Activated T-cell treated with anti-CD3 and anti-CD28 coated beads, Interleukin-2, amount 50 U/mL, for 72 hours (primary cell): ENCODE results near the gene SMIM3. TPM values are rescaled to one million over a fixed set of nuclear protein-coding genes. Genes with fewer than 3 reads are reported as not detected.
"Not testable (repeated sequence)": the region's sequence is repeated elsewhere in the genome, so short reads cannot be mapped to it uniquely, and the experiment has no call there.

Source experiments
- ATAC-seq, 2 donors: fragments of 150-1000 bp; cut with Tn5 transposase; replicated peaks in 1 of 2; 2 replicates each; pipeline ENCODE4 v1.10.0; 2021; ENCODE audit warnings: moderate library complexity in 2 of 2, mild to moderate bottlenecking in 1 of 2
- DNase-seq, 2 donors: peaks; one replicate each; pipeline ENCODE4 v3.0.0; 2021 to 2022; ENCODE audit warnings: mixed read lengths in 1 of 2
- H3K27ac Mint-ChIP-seq: one replicate; pipeline ENCODE4 v1.8.0; 2022; ENCODE audit warnings: mild to moderate bottlenecking, moderate library complexity, mixed read lengths
- H3K27me3 Mint-ChIP-seq: one replicate; pipeline ENCODE4 v1.8.0; 2022; ENCODE audit warnings: low read depth, mixed read lengths
- H3K36me3 Mint-ChIP-seq, 2 donors: one replicate each; pipeline ENCODE4 v1.8.0; 2022; ENCODE audit warnings: mixed read lengths in 2 of 2, mild to moderate bottlenecking in 1 of 2; ENCODE audit not compliant: insufficient read depth in 2 of 2
- H3K4me1 Mint-ChIP-seq: one replicate; pipeline ENCODE4 v1.8.0; 2022; ENCODE audit warnings: low read depth, mixed read lengths
- H3K4me3 Mint-ChIP-seq, 2 donors: one replicate each; pipeline ENCODE4 v1.8.0; 2022; ENCODE audit warnings: mild to moderate bottlenecking in 2 of 2, mixed read lengths in 2 of 2, moderate library complexity in 2 of 2
- H3K9me3 Mint-ChIP-seq, 2 donors: one replicate each; pipeline ENCODE4 v1.8.0; 2022; ENCODE audit warnings: mixed read lengths in 2 of 2
- total RNA-seq, 2 donors: library from RNA; stranded (reverse); gene quantifications; one replicate each; pipeline ENCODE4 v1.2.3, GENCODE V29; 2022

SMIM3 gene
- total RNA-seq, 2 donors from 2014 or later = 24.7 to 38.0 TPM

- Mint-ChIP-seq H3K36me3 (peaks cover 14 to 34% of the 10 kb centered on the region in 2 donors), H3K9me3 (peaks cover 3 to 4% of the 10 kb centered on the region in 2 donors), H3K27me3 (no peaks in the 10 kb centered on the region), H3K27ac (peak overlapping the region; percentile 98), H3K4me1 (peaks cover 68% of the 10 kb centered on the region), H3K4me3 (peak overlapping the region; percentile 61 to 87)
- DNase-seq (no peak), ATAC-seq (no peak)
Measured at GRCh38 chr5:150789450-150789849, 10.9 kb downstream of the SMIM3 start.

- peak overlapping the region; percentile 61 to 87 for H3K4me3 Mint-ChIP-seq
- H3K9me3 Mint-ChIP-seq = peaks cover 3 to 4% of the 10 kb centered on the region in 2 donors
- no peaks in the 10 kb centered on the region for H3K27me3 Mint-ChIP-seq
- peak overlapping the region; percentile 98 for H3K27ac Mint-ChIP-seq
- H3K36me3 Mint-ChIP-seq = peaks cover 14 to 31% of the 10 kb centered on the region in 2 donors
- ATAC-seq (peak; percentile 99), DNase-seq (peak; percentile 79 to 84)
- H3K4me1 Mint-ChIP-seq = peaks cover 61% of the 10 kb centered on the region
Measured at GRCh38 chr5:150789943-150790611, 11.5 kb downstream of the SMIM3 start.

GRCh38 chr5:150791536-150791935 lies 13.0 kb downstream of the SMIM3 start:
- peaks cover 7 to 19% of the 10 kb centered on the region in 2 donors for H3K36me3 Mint-ChIP-seq
- peak overlapping the region; percentile 84 for H3K27ac Mint-ChIP-seq
- H3K4me1 Mint-ChIP-seq = peaks cover 53% of the 10 kb centered on the region
- ATAC-seq (no peak), DNase-seq (no peak)
- H3K27me3 Mint-ChIP-seq = no peaks in the 10 kb centered on the region
- peak overlapping the region; percentile 48 to 74 for H3K4me3 Mint-ChIP-seq
- H3K9me3 Mint-ChIP-seq = no peaks in the 10 kb centered on the region

- Mint-ChIP-seq H3K4me1 (peaks cover 50% of the 10 kb centered on the region), H3K36me3 (peaks cover 11 to 13% of the 10 kb centered on the region in 2 donors)
- H3K9me3 Mint-ChIP-seq, H3K4me3 Mint-ChIP-seq, H3K27ac Mint-ChIP-seq, DNase-seq, H3K27me3 Mint-ChIP-seq, ATAC-seq: not testable (repeated sequence)
Measured at GRCh38 chr5:150793423-150793888, 14.9 kb downstream of the SMIM3 start.

GRCh38 chr5:150794927-150795326 lies 16.4 kb downstream of the SMIM3 start:
- no peak overlapping the region for H3K27ac Mint-ChIP-seq
- no peak overlapping the region for H3K4me3 Mint-ChIP-seq
- no peaks in the 10 kb centered on the region for H3K27me3 Mint-ChIP-seq
- DNase-seq (no peak), ATAC-seq (no peak)
- H3K36me3 Mint-ChIP-seq = peaks cover 11% of the 10 kb centered on the region in 2 donors
- H3K4me1 Mint-ChIP-seq = peaks cover 35% of the 10 kb centered on the region
- no peaks in the 10 kb centered on the region for H3K9me3 Mint-ChIP-seq

- ATAC-seq (peak; percentile 27 to 28), DNase-seq (no peak)
- Mint-ChIP-seq H3K27me3 (no peaks in the 10 kb centered on the region), H3K4me3 (no peak overlapping the region), H3K9me3 (no peaks in the 10 kb centered on the region), H3K27ac (no peak overlapping the region), H3K4me1 (peaks cover 14% of the 10 kb centered on the region), H3K36me3 (peaks cover 11% of the 10 kb centered on the region in 2 donors)
Measured at GRCh38 chr5:150797384-150797783, 18.8 kb downstream of the SMIM3 start.

GRCh38 chr5:150801117-150801927 lies 22.8 kb downstream of the SMIM3 start:
- no peak for DNase-seq

GRCh38 chr5:150804388-150804787 lies 25.8 kb downstream of the SMIM3 start:
- DNase-seq = no peak
- Mint-ChIP-seq H3K9me3 (peaks cover 3 to 5% of the 10 kb centered on the region in 2 donors), H3K4me1 (no peaks in the 10 kb centered on the region), H3K27me3 (no peaks in the 10 kb centered on the region), H3K36me3 (peaks cover 0 to 2% of the 10 kb centered on the region in 2 donors), H3K4me3 (no peak overlapping the region), H3K27ac (no peak overlapping the region)
- no peak for ATAC-seq

More at GRCh38 chr5:150801117-150801927, 22.8 kb downstream of the SMIM3 start:
- ATAC-seq = no peak
- peaks cover 2 to 3% of the 10 kb centered on the region in 2 donors for H3K9me3 Mint-ChIP-seq
- H3K27me3 Mint-ChIP-seq = no peaks in the 10 kb centered on the region
- H3K4me3 Mint-ChIP-seq = no peak overlapping the region
- no peak overlapping the region for H3K27ac Mint-ChIP-seq
- H3K36me3 Mint-ChIP-seq = peaks cover 5 to 8% of the 10 kb centered on the region in 2 donors
- peaks cover 13% of the 10 kb centered on the region for H3K4me1 Mint-ChIP-seq

- H3K27me3 Mint-ChIP-seq = no peaks in the 10 kb centered on the region
- peaks cover 3 to 4% of the 10 kb centered on the region in 2 donors for H3K9me3 Mint-ChIP-seq
- no peak overlapping the region for H3K27ac Mint-ChIP-seq
- DNase-seq = no peak
- H3K4me3 Mint-ChIP-seq = no peak overlapping the region
- no peak for ATAC-seq
- H3K4me1 Mint-ChIP-seq = peaks cover 6% of the 10 kb centered on the region
- peaks cover 0 to 2% of the 10 kb centered on the region in 2 donors for H3K36me3 Mint-ChIP-seq
Measured at GRCh38 chr5:150809363-150809762, 30.8 kb downstream of the SMIM3 start.

- Mint-ChIP-seq H3K36me3 (peaks cover 6 to 12% of the 10 kb centered on the region in 2 donors), H3K27ac (no peak overlapping the region), H3K4me1 (peaks cover 8% of the 10 kb centered on the region), H3K4me3 (no peak overlapping the region), H3K27me3 (no peaks in the 10 kb centered on the region), H3K9me3 (peaks cover 14 to 17% of the 10 kb centered on the region in 2 donors)
- DNase-seq = no peak
- ATAC-seq = no peak
Measured at GRCh38 chr5:150815010-150815409, 36.5 kb downstream of the SMIM3 start.

- DNase-seq (no peak), ATAC-seq (no peak)
- no peak overlapping the region for H3K4me3 Mint-ChIP-seq
- H3K4me1 Mint-ChIP-seq = peaks cover 8% of the 10 kb centered on the region
- no peaks in the 10 kb centered on the region for H3K27me3 Mint-ChIP-seq
- peaks cover 15 to 16% of the 10 kb centered on the region in 2 donors for H3K9me3 Mint-ChIP-seq
- H3K27ac Mint-ChIP-seq = no peak overlapping the region
- peaks cover 6 to 12% of the 10 kb centered on the region in 2 donors for H3K36me3 Mint-ChIP-seq
Measured at GRCh38 chr5:150816946-150817345, 38.4 kb downstream of the SMIM3 start.

GRCh38 chr5:150829744-150830143 lies 51.2 kb downstream of the SMIM3 start:
- no peaks in the 10 kb centered on the region for H3K4me1 Mint-ChIP-seq
- H3K9me3 Mint-ChIP-seq = peaks cover 9 to 11% of the 10 kb centered on the region in 2 donors
- H3K27ac Mint-ChIP-seq = no peak overlapping the region
- no peaks in the 10 kb centered on the region for H3K27me3 Mint-ChIP-seq
- DNase-seq = no peak
- H3K4me3 Mint-ChIP-seq = no peak overlapping the region
- no peak for ATAC-seq
- peaks cover 7 to 12% of the 10 kb centered on the region in 2 donors for H3K36me3 Mint-ChIP-seq

GRCh38 chr5:150831821-150832220 lies 53.3 kb downstream of the SMIM3 start:
- not testable (repeated sequence) for H3K4me1 Mint-ChIP-seq, H3K4me3 Mint-ChIP-seq, DNase-seq, ATAC-seq, H3K27me3 Mint-ChIP-seq, H3K27ac Mint-ChIP-seq
- peaks cover 9 to 11% of the 10 kb centered on the region in 2 donors for H3K9me3 Mint-ChIP-seq
- peaks cover 7 to 12% of the 10 kb centered on the region in 2 donors for H3K36me3 Mint-ChIP-seq
